HepG2 (cell line): Measurements from ENCODE around the gene HIPK2. TPM values are rescaled to one million over a fixed set of nuclear protein-coding genes. Genes with fewer than 3 reads are reported as not detected.

Source experiments
- ATAC-seq: fragments of 200-7000 bp; cut with Tn5 transposase; 3 replicates; pipeline ENCODE4 v1.9.1; 2020; ENCODE audit warnings: mild to moderate bottlenecking, moderate library complexity
- BruUV-seq: library from RNA; stranded (reverse); fragments of 400-500 nt; replicated peaks from 2 replicates; lab custom pipeline; 2021; lab: Mats Ljungman, UMichigan
- CTCF ChIA-PET: fragments of 300-600 bp; formaldehyde crosslinking; extraction: SDS; loops from one replicate; lab custom pipeline; 2021; ENCODE audit warnings: low total read pairs, inconsistent platforms, low intra/inter-chr PET ratio; lab: Yijun Ruan, JAX
- POLR2A ChIA-PET: fragments of 350-600 bp; sonication (Branson Sonifier 250); formaldehyde crosslinking; loops from one replicate; lab custom pipeline; 2020; ENCODE audit warnings: antibody characterized with exemption, inconsistent platforms; lab: Yijun Ruan, JAX
- DNase-seq: peaks from one replicate; pipeline ENCODE4 v3.0.0-alpha.2; 2015; ENCODE audit warnings: low spot score
- FAIRE-seq: peaks from 3 replicates; lab custom pipeline; 2011; peaks lifted over from hg19 to GRCh38; lab: Jason Lieb, UNC
- H2AFZ ChIP-seq: one replicate; pipeline ENCODE4 v1.6.1; 2011; ENCODE audit warnings: low read length, inconsistent platforms
- H3K27ac ChIP-seq: fragments of 300-600 bp; 3 replicates; pipeline ENCODE4 v1.8.0; 2011; ENCODE audit warnings: mixed run types, mild to moderate bottlenecking, mixed read lengths, low read length, inconsistent platforms; ENCODE audit not compliant: insufficient read depth; ENCODE audit errors: extremely low read length
- H3K27me3 ChIP-seq, 2 experiments: fragments of 200-600 bp in 1 of 2; 2 replicates in 1 of 2; 3 replicates in 1 of 2; pipeline versions ENCODE4 v1.6.0 to v1.8.0; 2011; ENCODE audit warnings: low read length in 2 of 2, mild to moderate bottlenecking in 2 of 2, moderate library complexity in 2 of 2, inconsistent platforms in 1 of 2; ENCODE audit not compliant: insufficient read depth in 2 of 2, control insufficient read depth in 1 of 2
- H3K36me3 ChIP-seq, 2 experiments: fragments of 200-600 bp in 1 of 2; replicated peaks in 1 of 2; 2 replicates in 1 of 2; 3 replicates in 1 of 2; pipeline versions ENCODE4 v1.5.1 to v1.8.0; 2011; ENCODE audit warnings: low read length in 2 of 2, inconsistent platforms in 1 of 2; ENCODE audit not compliant: insufficient read depth in 2 of 2, control insufficient read depth in 1 of 2
- H3K4me1 ChIP-seq: 2 replicates; pipeline ENCODE4 v1.5.1; 2012; ENCODE audit warnings: low read length, inconsistent platforms; ENCODE audit not compliant: insufficient read depth
- H3K4me2 ChIP-seq: 2 replicates; pipeline ENCODE4 v1.6.0; 2011; ENCODE audit warnings: low read depth, low read length, inconsistent platforms
- H3K4me3 ChIP-seq, 3 experiments: fragments of 200-600 bp in 1 of 3; sonication (generic), shearing (Covaris generic) in 1 of 3; replicated peaks in 1 of 3; 2 replicates each; pipeline ENCODE4 v1.5.1; 2011 to 2016; ENCODE audit warnings: low read length in 3 of 3, inconsistent platforms in 2 of 3, low read depth in 2 of 3, mild to moderate bottlenecking in 2 of 3, control low read depth in 1 of 3, mixed read lengths in 1 of 3; ENCODE audit not compliant: insufficient read depth in 1 of 3
- H3K79me2 ChIP-seq: one replicate; pipeline ENCODE4 v1.6.1; 2011; ENCODE audit warnings: low read length, inconsistent platforms; ENCODE audit not compliant: insufficient read depth
- H3K9ac ChIP-seq: 2 replicates; pipeline ENCODE4 v1.6.0; 2011; ENCODE audit warnings: mild to moderate bottlenecking, low read depth, low read length, inconsistent platforms; ENCODE audit not compliant: insufficient read depth
- H3K9me3 ChIP-seq: 2 replicates; pipeline ENCODE4 v1.5.1; 2012; ENCODE audit warnings: mild to moderate bottlenecking, low read length
- H4K20me1 ChIP-seq: 2 replicates; pipeline ENCODE4 v1.6.0; 2011; ENCODE audit warnings: inconsistent platforms, mild to moderate bottlenecking, low read length, moderate library complexity; ENCODE audit not compliant: insufficient read depth
- BRF2 ChIP-seq: sonication (generic); formaldehyde crosslinking; IDR thresholded peaks from 2 replicates; pipeline ENCODE4 v1.8.1; 2022; ENCODE audit warnings: mild to moderate bottlenecking, missing genetic modification reagents
- ELF4 ChIP-seq: sonication (generic); formaldehyde crosslinking; IDR thresholded peaks from 2 replicates; pipeline ENCODE4 v1.5.0; 2020; ENCODE audit warnings: missing genetic modification reagents, mild to moderate bottlenecking, moderate library complexity, borderline replicate concordance
- FOXP1 ChIP-seq, 2 experiments: fragments of 450-650 bp in 1 of 2; IDR thresholded peaks; 2 replicates each; pipeline ENCODE4 v1.6.1; 2017 to 2018; ENCODE audit warnings: antibody characterized with exemption in 1 of 2
- MLLT10 ChIP-seq: sonication (generic); formaldehyde crosslinking; IDR thresholded peaks from 2 replicates; pipeline ENCODE4 v1.4.0; 2020; ENCODE audit warnings: missing genetic modification reagents
- ZFP1 ChIP-seq: IDR thresholded peaks from 2 replicates; pipeline ENCODE4 v1.6.1; 2016
- ZNF180 ChIP-seq: sonication (generic); formaldehyde crosslinking; IDR thresholded peaks from 2 replicates; pipeline ENCODE4 v1.4.0; 2020; ENCODE audit warnings: low read depth, missing genetic modification reagents, borderline replicate concordance
- WGBS: methylation state at CpG from one replicate; pipeline ENCODE4 v1.1.6; 2017; ENCODE audit warnings: low lambda C conversion rate; 5-methylcytosine and 5-hydroxymethylcytosine counted together
- in situ Hi-C: cut with HindIII; loops from 2 replicates; pipeline ENCODE4 v1.10.0; 2017; ENCODE audit warnings: low pct_unique_long_range_greater_than_20kb; ENCODE audit not compliant: extremely low pct_ligation_motif_present
- intact Hi-C: fragments of 100-400 bp; cut with micrococcal nuclease; formaldehyde crosslinking; loops from one replicate; pipeline ENCODE4 v1.10.0; 2022; ENCODE audit not compliant: unreplicated experiment
- polyA plus RNA-seq, 8 experiments: library from polyadenylated mRNA; depleted of rRNA in 3 of 8; stranded (reverse) in 7 of 8; unstranded in 1 of 8; fragments of >200 nt; fragmentation: Illumina TruSeq in 4 of 8; extraction: Trizol in 4 of 8; gene quantifications; 2 replicates each; pipeline versions ENCODE4 v1.2.1 to v1.2.3, GENCODE V29; 2011 to 2016; ENCODE audit warnings: low read depth in 4 of 8, missing spikeins in 1 of 8, mixed read lengths in 1 of 8; ENCODE audit not compliant: insufficient read depth in 1 of 8
- total RNA-seq, 5 experiments: library from RNA; depleted of rRNA; stranded (reverse); fragments of >200 nt; fragmentation: Illumina TruSeq; extraction: Trizol; gene quantifications; 2 replicates each; pipeline ENCODE4 v1.2.3, GENCODE V29; 2016; ENCODE audit warnings: low read depth in 1 of 5
- TF ChIP-seq, protein P1 (sequence below): sonication (generic); formaldehyde crosslinking; IDR thresholded peaks from 2 replicates; pipeline ENCODE4 v1.4.0; 2020; ENCODE audit warnings: mild to moderate bottlenecking, missing genetic modification reagents

Gene HIPK2
- total and polyA plus RNA-seq, 2 of the 13 experiments (the other 11 are each of a cell fraction or from before 2014, with no cell fraction given) = 14.4 to 20.2 TPM

GRCh38 chr7:139568346-139568675, 209.5 kb downstream of the HIPK2 start:
- BruUV-seq = no TSS peak
- Histone ChIP-seq H3K27ac (no peak overlapping the region), H4K20me1 (peaks cover 3% of the 10 kb centered on the region; the same call in 1 of the 2 replicates), H3K4me1 (peaks cover 38% of the 10 kb centered on the region), H3K79me2 (no peaks in the 10 kb centered on the region), H3K36me3 (peaks cover 3 to 14% of the 10 kb centered on the region in 2 experiments; a peak in 4 of 5 replicates), H3K9me3 (no peaks in the 10 kb centered on the region), H3K4me3 (no peak overlapping the region), H2AFZ (no peak overlapping the region), H3K4me2 (no peak overlapping the region), H3K27me3 (no peaks in the 10 kb centered on the region), H3K9ac (no peak overlapping the region)
- no peak for ATAC-seq
- in situ Hi-C loops = no loop called here
- FAIRE-seq = no peak
- WGBS = 95% methylated on average over 6 of the region's 6 CpGs
- no peak for DNase-seq
- TF ChIP-seq BRF2 (CRISPR knock-in tag) (no peak), ZFP1 (CRISPR knock-in tag) (no peak), ELF4 (CRISPR knock-in tag) (no peak), FOXP1 (IDR thresholded peaks at IDR 0.05) (no peak), FOXP1 (CRISPR knock-in tag; IDR thresholded peaks at IDR 0.05) (no peak), MLLT10 (CRISPR knock-in tag) (no peak), ZNF180 (CRISPR knock-in tag) (no peak)
- TF ChIP-seq, protein P1, sequence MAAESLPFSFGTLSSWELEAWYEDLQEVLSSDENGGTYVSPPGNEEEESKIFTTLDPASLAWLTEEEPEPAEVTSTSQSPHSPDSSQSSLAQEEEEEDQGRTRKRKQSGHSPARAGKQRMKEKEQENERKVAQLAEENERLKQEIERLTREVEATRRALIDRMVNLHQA (CRISPR knock-in tag) = no peak
- ChIA-PET CTCF (no interaction called here), POLR2A (no interaction called here)
- intact Hi-C loops = no loop called here
